BJ (cell line): ENCODE measurements around the gene BHLHE40. TPM values are rescaled to one million over a fixed set of nuclear protein-coding genes. Genes with fewer than 3 reads are reported as not detected.

Experiments
- CTCF ChIA-PET: fragments of 350-600 bp; formaldehyde crosslinking; extraction: SDS; loops from one replicate; lab custom pipeline; 2021; ENCODE audit warnings: antibody characterized with exemption, inconsistent platforms; lab: Yijun Ruan, JAX
- POLR2A ChIA-PET: fragments of 300-600 bp; sonication (Branson Sonifier 250); formaldehyde crosslinking; extraction: SDS; loops from one replicate; lab custom pipeline; 2021; ENCODE audit warnings: antibody characterized with exemption; lab: Charles Lee
- DNase-seq: peaks from one replicate; pipeline ENCODE4 v3.0.0-alpha.2; 2011; ENCODE audit warnings: low read depth
- H3K27me3 ChIP-seq: 2 replicates; pipeline ENCODE4 v1.6.0; 2011; ENCODE audit warnings: low read length; ENCODE audit not compliant: control insufficient read depth, insufficient read depth
- H3K36me3 ChIP-seq: 2 replicates; pipeline ENCODE4 v1.5.1; 2011; ENCODE audit warnings: low read length; ENCODE audit not compliant: control insufficient read depth, insufficient read depth
- H3K4me3 ChIP-seq: 2 replicates; pipeline ENCODE4 v1.5.1; 2011; ENCODE audit warnings: low read depth, mild to moderate bottlenecking, control low read depth, low read length
- CTCF ChIP-seq: IDR thresholded peaks from 2 replicates; pipeline ENCODE4 v1.5.1; 2011; ENCODE audit warnings: low read depth, mild to moderate bottlenecking, control low read depth, inconsistent platforms, low read length, moderate library complexity; ENCODE audit not compliant: insufficient read depth
- polyA plus RNA-seq: library from polyadenylated mRNA; depleted of rRNA; stranded (reverse); fragments of >200 nt; gene quantifications from 2 replicates; pipeline ENCODE4 v1.2.3, GENCODE V29; 2011; rRNA removed

BHLHE40 gene
- polyA plus RNA-seq, 1 experiment = 18.8 TPM

GRCh38 chr3:5032844-5033243 is 53.6 kb downstream of the BHLHE40 start:
- CTCF ChIA-PET = interaction anchor here (1.0 to 1.8 kb wide), 3 partner anchors 310 to 321 kb away, joined by 3 to 4 read pairs (median 3); no protein-coding TSS in a partner anchor
- no peak for DNase-seq

More at GRCh38 chr3:5032844-5033243, 53.6 kb downstream of the BHLHE40 start:
- Histone ChIP-seq H3K36me3 (no peaks in the 10 kb centered on the region), H3K4me3 (no peak overlapping the region), H3K27me3 (no peaks in the 10 kb centered on the region)
- POLR2A ChIA-PET = no interaction called here
- TF ChIP-seq CTCF = no peak

Other genes starting within 250 kb of the BHLHE40 start
- 20.3 and 26.1 TPM in 2 replicates for gene ARL8B, start 142.9 kb downstream of the BHLHE40 start, polyA plus RNA-seq
- gene EDEM1, start 208.3 kb downstream of the BHLHE40 start, polyA plus RNA-seq = 21.3 and 29.8 TPM in 2 replicates